Right lung (tissue), 5 donors: ENCODE measurements around the gene SMAP1. TPM values are rescaled to one million over a fixed set of nuclear protein-coding genes. Genes with fewer than 3 reads are reported as not detected.

Experiments
- DNase-seq, 2 donors: peaks; one replicate each; pipeline ENCODE4 v3.0.0-alpha.2; 2013
- polyA plus RNA-seq, 5 donors: library from polyadenylated mRNA; unstranded; fragments of 120-200 nt; gene quantifications; one replicate each; pipeline versions ENCODE4 v1.2.1 to v1.2.3, GENCODE V29; 2013; ENCODE audit warnings: inconsistent platforms in 1 of 5, low replicate concordance in 1 of 5; ENCODE audit not compliant: insufficient read length in 5 of 5, insufficient read depth in 1 of 5

SMAP1 gene
- polyA plus RNA-seq, 5 donors, result 23.2 to 30.6 (median 30.1) TPM

DNA sequence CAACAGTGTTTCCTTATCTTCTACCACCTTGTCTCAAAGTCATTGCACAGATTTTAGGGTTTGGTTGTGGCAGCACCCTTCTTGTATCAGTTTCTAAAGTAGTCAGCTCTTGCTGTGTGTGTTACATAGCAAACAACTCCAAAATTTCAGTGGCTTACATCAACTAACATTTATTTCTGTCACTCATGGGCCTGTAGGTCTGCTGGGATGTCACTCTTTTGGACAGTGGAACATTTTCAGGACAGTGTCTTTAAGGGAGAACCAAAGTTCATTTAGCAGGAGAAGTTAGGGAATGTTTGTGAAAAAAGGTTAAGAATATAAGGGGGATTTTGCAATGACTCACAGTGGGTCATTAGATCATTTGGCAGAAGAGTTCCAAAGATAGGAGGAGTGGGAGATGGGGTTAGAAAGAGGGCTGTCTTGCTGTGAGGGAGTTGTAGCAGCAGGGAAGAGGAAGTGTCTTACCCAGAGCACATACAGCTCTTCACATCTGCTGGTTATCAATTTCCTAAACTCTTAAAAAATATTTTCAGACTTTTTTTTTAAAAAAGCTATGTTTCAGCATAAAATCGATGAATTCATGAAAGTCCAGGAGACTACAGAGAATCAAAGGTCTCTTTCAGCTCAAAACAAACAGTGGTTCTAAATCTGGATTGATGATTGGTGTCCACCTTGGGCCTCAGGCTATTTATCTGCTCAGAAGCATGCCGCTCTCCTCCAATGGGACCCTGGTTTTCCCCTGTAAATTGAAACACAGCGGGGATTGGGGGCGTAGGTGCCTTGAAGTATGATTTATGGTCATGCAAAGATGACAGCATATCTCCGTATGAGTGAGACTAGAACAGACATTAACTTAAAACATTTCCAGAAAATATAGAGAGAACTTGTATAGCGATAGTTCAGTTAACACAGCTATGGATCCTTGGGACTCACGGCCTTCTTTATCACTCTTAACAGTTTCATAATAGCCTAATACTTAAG, 171.9 kb downstream of the SMAP1 start:
- DNase-seq, result no peak

DNA sequence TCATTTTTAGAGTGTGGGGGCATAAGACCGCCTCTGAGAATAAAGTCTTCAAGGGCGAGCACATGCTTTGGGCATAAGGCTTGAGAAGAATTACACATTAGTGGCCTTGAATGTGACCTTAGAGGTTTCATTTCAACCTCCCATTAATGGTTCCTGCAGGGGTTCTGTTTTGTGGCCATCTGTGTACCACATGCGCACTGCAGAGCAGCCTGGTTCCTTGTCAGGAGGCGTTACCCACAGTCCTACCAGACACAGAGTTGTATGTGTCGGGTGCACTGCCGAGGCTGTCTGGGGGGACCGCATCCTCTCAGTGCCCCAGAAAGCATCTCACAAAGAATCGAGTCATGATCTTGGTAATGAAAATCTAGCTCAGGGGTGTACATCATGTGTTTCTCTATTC, 173.4 kb downstream of the SMAP1 start:
- DNase-seq, result no peak

DNA sequence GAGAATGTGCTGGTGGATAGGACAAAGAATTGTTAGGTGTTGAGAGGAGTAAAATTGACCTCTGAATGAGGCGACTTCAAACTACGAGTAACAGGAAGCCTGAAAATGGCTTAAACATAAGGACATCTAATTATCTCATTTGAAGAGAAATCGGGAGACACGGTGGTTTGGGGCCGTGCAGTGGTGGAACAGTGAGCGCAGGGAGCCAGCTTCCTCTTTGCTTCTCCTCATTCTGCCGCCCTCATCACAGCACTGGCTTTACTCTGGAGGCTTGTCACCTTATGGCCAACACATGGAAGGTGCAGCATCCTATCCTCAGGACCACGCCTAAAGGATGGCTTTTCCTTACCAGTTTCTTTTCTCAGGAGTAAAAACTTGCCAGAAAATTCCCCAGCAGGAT, 174.9 kb downstream of the SMAP1 start:
- no peak for DNase-seq

DNA sequence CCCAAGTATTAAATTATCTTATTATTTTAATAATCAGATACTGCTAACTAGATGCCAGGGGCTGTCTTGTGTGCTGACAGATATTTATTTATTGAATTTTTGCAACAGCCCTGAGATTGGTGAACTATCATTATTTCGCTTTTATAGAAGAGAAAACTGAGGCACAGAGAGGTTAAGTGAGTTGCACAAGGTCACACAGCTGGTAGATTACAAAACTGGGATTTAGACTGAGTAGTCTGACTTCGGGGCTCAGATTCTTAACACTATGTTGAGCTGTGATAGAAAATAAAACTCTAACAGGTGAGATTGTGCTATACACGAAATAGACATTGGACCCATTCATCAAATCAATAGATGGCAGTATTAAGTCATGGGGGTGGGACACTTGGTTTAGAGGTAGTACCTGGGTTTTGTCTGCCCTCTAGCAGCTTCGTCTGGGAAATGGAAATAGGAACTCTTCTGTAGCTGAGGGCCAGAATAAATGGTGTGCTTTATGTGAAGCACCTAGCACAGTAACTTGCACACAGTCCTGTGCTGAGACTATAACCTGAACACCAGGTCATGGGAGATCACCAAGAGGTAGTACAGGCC, 175.7 kb downstream of the SMAP1 start:
- no peak for DNase-seq

DNA sequence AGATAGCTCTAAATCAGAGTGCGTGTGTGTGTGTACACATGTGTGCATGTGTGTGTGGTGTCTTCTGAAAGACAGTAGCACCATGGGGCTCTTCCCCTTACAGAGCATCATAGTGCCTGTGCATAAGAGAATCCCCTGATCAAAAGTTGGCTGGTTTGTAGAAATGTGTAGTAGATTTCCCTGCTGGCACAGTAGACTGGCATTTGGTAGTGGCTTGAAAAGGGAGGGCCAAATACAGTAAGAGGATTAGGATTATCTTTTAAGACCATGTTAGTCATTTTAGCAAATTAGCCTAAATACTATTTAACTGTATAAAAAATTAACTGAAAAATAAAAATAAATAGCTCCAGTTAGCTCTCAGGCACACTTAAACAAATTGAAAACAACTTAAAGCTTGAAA, 176.6 kb downstream of the SMAP1 start:
- DNase-seq, result no peak

DNA sequence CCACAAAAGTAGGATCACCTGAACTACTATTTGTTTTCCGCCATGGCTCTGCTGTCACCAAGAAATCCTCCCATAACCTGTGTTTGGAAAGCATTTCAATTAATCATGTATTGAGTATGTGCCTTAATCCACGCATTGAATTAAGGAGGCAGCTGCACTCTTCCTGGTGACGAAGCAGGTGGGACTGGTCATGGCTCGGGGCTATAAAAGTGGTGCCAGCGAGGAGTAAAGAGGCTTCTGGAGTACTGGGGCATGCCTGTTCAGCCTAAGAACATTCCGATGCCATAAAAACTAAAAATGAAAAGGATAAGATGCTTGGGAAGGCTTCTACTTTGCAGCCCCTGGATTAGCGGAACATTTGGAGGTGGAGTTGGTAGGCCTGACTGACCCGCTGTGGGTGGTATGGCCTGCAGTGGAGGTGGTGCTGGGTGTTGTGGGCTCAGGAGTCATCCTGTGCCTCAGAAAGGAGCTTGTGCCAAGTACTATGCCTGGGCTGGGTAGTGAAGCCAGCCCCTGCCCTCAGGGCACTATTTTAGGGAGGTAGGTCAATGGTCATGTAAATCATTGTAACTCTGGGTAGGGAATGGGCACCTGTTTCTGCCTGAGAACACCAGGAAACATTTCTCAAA, 178.6 kb downstream of the SMAP1 start:
- no peak for DNase-seq

DNA sequence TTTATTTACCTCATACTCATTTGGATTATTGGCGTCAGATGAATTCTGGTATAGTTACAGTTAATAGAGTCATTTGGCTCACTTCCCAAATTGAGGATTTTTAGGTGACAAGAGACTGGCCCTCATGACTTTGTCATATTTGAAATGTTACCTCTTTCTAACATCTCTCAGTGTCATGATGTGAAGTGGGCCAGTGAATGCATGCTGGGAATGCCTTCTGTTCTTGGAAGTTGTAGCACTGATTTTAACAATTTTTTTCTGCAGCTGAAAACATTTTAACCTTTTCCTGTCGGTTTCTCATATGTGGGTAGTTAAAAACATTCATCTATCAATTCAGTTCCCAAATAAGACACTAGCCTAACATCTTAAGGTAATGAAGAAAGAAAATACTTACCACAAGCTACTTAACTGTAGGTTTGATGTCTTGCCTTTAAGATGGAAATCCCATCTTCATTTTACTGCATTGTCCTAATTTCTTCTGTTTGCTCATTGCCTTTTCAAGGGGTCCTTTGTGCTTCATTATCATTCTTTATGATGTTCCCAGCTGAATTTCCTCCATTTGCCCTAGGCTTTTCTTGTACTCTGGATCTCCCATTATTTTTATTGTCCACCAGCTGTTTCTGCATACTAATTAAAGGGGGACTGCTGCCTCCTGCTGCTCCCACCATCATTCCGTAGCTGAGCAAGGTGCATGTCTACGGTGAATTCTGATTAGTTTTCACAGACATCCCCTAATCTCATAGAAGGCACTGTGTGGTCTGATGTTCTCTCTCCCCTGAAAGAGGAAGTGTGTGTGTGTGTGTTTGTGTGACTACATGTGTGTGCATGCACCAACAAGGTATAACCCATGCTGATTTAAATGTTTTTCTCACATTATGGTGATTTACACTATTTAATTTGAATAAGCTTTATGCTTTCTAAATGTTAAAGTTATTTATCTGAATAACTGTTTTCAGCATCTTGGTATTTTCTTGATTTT, 179.7 kb downstream of the SMAP1 start:
- no peak for DNase-seq

DNA sequence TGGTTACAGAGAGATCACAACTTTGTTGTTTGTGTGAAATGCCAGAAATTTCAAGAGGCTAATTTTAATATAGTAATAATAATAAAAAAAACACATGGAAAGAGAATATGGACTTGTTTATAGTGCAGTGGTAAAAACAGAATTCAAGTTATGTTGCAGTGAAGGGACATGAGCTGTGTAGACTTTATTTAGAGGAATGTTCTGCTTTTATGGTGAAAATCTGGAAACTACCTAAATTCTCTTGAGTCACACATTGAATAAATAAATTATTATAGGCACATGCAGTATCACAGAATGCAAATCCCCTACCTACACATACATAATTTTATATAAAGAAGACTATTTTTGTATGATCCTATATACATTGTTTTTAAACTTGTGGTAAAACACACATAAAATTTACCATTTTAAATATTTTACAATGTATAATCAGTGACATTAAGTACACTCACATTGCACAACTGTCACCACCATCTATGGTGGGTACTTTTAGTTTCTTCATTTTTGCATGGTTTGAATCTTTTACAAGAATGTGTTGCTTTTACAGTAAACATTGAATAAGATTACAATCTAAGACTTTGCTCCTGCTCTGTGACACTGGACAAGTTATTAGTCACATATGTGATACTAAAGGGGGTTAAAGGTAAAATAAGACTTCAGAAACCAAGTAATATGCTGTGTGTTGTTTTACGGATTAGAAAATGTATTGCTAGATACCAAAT, 181.8 kb downstream of the SMAP1 start:
- no peak for DNase-seq

DNA sequence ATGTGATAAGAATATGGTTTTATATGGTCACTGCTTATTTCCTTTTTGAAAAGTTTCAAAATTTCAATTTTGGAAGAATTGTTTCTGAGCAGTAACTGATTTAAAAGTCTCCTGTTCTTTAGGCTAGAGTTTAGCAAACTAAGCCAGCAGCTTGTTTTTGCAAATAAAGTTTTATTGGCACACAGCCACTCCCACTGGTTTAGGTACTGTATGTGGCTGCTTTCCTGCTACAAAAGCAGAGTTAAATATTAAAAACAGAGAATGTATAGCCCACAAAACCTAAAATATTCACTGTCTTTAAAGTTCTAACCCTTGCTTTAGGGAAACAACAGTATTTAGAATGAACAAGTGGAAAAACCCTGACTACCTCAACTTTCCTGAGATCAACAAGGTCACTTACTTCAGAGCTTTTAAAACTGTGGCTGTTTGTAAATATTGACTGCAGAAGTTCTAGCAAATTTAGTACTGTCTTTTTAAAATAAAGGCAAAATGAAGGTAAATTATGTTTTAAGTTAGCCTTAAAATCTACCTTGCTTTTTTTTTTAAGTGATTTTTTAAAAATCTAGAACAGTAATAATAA, 185.1 kb downstream of the SMAP1 start:
- DNase-seq, result no peak

DNA sequence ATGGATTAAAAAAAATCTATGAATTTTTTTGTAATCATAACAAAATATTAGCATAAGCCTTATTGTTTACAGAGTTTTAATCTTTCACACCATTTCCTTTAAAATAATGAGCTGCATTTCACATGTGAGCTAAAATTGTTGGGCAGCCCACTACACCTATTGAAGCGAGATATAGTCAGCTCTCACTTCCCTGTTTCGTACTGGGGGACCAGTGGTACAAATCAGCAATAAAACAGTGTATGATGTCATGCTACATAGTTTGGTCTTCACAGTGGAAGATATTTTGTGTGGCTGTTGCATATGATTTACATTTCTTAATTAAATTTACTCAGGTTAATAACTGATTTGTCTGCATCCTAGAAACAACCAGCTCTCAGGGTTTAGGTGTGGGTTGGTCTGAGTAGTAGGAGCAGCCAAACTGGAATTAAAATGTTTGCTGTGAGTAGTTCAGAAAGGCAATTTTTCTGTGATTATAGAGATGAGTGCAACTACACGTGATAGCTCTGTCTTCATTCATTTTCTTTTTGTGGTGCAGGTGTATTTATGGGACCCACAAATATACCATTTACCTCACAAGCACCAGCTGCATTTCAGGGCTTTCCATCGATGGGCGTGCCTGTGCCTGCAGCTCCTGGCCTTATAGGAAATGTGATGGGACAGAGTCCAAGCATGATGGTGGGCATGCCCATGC, 189.8 kb downstream of the SMAP1 start:
- no peak for DNase-seq

DNA sequence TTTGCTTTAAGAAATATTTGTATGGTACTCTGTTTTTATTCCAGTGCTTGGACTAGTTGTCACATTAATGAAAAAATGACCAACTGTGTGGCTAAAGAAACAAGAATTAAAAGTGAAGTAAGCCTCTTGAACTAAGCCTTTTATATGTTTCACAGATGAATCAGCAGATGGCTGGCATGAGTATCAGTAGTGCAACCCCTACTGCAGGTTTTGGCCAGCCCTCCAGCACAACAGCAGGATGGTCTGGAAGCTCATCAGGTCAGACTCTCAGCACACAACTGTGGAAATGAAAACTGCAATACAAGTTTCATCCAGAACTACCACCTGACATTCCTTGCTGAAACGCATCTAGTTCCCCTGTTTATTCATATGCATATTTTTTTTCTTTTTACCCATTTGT, 192.4 kb downstream of the SMAP1 start:
- no peak for DNase-seq

DNA sequence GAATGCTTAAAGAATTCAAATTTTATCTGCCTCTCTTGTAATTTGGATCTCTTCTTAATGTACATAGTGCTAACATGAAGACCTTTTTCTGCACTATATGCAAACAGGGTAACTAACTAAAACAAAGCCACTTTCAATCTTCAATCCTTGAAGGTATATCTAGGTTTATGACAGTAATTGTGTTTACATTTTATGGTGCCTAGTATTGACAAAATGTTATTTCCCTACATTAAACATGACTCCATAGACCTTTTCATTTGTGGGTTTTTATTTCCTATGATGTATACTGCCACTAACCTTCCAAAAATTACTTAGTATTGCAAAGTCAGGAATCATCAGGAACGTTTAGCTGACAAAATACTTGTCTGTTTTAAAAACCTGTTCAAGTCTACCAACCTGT, 193.2 kb downstream of the SMAP1 start:
- no peak for DNase-seq

DNA sequence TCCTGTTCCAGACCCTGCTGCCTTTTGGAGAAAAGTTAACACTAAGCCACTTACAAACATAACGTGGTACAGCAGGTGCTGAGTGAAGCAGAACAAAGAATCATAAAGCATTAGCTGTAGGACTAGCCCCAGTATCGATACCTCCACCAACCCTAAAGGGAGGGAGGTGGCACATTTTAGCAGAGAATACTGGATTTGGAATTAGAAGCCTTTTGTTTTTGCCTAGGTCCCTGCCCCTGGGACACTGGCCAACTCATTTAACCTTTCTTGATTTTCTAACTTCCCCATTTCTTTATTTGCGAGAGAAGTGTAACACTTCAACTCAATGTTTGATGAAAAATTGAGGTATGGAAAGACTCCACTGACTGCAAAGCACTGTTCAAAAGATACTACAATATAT, 195.7 kb downstream of the SMAP1 start:
- DNase-seq, result no peak

DNA sequence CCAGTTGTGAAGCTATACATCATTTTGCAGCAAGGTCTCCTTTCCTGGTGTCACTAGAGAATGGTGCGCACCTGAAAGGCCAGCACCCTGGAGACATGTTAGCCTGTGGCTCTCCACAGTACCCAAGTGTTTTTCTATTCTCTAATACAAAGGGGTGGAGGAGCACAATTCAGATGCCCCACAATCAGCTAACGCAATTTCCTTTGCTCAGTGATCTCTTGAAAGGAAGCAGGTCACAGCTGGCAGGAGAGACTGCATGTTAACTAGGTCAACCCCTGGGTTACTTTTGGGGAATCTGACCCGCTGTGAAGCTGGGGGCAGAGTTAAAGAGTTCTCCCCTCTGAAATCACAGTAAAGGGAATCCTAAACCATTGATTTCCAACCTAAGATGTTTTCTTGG, 196.7 kb downstream of the SMAP1 start:
- no peak for DNase-seq

DNA sequence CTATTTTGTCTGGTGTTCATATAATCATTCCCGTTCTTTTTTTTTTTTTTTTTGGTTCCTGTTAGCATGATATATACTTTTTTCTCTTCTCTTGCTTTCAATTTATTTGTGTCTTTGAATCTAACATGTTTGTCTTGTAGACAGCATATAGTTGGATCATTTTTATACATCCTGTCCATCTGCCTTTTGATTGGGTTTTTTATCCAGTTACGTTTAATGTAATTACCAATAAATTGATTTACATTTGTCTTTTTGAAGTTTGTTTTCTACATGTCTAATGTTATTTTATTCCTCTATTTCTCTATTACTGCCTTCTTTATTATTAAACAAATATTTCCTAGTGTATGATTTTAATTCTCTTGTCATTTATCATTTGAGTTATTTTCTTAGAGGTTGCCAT, 204.8 kb downstream of the SMAP1 start:
- DNase-seq, result no peak

DNA sequence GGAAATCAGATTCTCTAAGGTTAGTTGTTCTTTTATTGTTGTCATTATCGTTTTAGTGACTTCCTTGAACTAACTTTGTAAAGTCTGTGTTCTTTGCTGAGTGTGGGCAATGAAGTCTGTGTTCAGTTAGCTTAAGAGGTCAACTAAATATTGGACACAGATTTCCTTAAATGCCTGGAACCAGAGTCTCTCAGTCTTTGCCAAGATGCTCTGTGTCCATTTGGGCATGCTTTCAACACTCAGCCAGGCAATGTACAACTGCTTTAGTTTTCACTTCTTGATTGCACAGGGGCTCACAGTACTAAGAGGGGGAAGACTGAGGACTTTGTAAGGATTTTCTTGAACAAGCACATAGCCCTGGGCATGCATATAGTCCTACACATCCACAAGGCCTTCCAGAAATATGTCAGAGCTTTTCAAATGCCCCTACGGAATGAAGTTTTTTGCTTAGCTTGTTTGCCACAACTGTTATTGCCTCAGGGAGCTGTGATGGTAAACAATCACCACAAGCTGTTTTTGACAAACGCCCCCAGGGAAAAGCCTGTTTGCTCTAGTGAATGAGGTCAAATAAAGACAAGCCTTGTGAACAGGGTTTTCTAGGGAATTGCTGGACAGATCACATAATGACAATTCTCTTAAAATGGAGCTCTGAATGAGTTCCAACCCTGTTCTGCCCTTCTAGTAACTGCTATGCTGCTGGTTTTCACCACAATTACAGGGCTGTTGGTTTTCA, 206.7 kb downstream of the SMAP1 start:
- no peak for DNase-seq

DNA sequence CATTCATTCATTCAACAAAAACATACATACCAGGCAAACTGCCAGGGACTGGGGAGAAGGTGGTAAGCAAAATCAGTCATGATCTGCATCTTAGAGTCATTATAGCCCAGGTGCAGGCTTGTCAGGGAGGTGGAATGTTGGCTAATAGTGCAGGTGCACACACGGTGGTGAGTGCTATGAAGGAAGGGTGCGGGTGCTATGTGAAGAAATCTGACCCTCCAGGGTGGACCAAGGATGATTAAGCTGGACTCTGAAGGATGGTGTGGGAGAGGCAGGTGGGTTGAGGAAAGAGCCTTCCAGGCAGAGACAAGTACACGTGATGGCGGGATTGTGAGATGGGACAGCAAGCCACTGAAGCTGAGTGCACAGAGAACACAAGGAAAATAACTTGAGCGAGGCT, 211.8 kb downstream of the SMAP1 start:
- no peak for DNase-seq

DNA sequence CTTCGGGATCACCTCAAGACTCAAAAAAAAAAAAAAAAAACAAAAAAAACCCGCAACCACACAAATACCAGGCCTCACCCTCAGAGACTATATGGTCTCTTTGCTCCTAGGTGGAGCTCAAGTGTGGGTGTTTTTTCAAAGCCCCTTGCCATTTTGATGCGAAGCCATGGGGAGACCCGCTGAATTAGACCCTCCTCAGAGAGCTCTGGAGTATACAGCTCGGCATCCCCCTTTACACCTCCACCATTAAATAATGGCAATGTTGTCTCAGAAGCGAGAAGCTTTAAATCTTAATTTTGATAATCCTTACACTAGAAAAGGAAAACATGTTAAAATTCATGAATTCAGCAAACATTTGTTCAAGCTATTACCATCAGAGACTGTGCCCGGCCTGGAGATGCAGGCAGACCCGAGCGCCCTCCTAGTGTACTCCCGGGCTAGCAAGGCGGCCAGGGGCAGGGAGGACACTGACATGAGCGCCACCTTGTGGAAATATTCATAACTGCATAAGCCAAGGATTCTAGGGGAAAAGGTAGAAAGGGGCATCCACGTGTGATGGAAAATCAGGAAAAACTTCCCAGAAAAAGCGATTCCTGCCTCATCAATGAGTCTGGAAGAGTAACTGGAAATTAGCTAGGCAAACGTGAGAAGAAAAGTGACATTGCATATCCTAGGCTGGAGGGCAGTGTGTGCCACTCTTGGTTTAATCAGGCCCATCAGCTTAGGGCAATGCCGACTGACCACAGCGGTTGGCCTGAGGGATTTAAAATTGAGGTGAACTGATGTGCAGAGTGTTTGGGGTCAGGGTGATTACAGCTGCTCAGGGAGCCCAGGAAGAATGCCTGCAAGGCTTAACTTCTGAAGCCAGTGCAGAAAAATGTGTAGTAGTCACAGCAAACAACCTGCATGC, 216.6 kb downstream of the SMAP1 start:
- DNase-seq, result peak in 1 of 2 donors; percentile 36
